ENCODE data around the gene SMC1A.

DNA sequence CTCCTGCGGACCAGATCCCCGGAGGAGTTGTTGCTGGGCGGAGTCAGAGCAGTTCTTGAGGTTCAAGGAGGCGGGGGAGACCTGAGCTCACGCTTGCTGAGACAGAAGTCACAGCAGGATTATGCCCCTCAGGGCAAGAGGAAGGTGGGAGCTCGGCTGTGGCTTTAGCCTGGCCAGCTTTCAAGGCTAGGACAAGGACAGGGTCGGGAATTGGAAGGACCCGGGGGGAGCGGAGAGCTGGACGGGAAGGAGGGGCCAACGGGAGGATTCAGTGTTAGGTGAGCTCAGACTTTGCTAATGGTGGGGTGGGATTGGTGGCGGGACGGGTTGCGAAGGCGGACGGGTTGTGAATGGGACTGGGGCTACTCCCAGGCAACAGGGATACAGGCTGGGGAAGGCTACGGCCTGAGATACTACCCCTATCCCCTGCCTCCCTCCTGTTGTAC is 430 bp upstream of the SMC1A start, which contains the start of gene RIBC1:
- TF ChIP-seq, protein P1, sequence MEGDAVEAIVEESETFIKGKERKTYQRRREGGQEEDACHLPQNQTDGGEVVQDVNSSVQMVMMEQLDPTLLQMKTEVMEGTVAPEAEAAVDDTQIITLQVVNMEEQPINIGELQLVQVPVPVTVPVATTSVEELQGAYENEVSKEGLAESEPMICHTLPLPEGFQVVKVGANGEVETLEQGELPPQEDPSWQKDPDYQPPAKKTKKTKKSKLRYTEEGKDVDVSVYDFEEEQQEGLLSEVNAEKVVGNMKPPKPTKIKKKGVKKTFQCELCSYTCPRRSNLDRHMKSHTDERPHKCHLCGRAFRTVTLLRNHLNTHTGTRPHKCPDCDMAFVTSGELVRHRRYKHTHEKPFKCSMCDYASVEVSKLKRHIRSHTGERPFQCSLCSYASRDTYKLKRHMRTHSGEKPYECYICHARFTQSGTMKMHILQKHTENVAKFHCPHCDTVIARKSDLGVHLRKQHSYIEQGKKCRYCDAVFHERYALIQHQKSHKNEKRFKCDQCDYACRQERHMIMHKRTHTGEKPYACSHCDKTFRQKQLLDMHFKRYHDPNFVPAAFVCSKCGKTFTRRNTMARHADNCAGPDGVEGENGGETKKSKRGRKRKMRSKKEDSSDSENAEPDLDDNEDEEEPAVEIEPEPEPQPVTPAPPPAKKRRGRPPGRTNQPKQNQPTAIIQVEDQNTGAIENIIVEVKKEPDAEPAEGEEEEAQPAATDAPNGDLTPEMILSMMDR (IDR thresholded peaks at IDR 0.05), result no peak
- no peak for TF ChIP-seq POLR2AphosphoS5 (IDR thresholded peaks at IDR 0.05; ENCODE audit: insufficient read depth in 1 of 2, low read depth in 1 of 2)
